Kidney glomerular epithelial cell (primary cell): ENCODE results near the gene DUSP22.

ENCODE experiments used
- DNase-seq: peaks from one replicate; lab custom pipeline; 2025; lab: John Stamatoyannopoulos, UW

The DUSP22 gene

GRCh38 chr6:309947-310346, 17.7 kb downstream of the DUSP22 start:
- no peak for DNase-seq

DNA sequence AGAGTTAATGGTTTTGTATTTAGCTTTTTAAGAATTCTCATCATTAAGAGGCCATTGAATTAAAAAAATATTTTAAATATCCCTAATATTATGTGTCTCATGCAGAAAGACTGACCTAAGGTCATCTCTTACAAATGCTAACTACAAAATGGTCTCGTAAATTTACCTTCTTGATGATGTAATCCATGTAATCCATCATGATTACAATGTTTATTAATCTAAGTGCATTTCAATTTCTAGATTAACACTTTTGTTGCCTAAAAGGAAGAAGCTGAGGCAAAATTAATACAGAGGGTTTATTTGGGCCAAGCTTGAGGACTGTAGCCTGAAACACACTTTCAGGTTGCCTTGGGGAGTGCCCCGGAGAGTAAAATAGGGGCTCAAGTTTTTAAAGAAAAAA, 18.4 kb downstream of the DUSP22 start:
- no peak for DNase-seq

DNA sequence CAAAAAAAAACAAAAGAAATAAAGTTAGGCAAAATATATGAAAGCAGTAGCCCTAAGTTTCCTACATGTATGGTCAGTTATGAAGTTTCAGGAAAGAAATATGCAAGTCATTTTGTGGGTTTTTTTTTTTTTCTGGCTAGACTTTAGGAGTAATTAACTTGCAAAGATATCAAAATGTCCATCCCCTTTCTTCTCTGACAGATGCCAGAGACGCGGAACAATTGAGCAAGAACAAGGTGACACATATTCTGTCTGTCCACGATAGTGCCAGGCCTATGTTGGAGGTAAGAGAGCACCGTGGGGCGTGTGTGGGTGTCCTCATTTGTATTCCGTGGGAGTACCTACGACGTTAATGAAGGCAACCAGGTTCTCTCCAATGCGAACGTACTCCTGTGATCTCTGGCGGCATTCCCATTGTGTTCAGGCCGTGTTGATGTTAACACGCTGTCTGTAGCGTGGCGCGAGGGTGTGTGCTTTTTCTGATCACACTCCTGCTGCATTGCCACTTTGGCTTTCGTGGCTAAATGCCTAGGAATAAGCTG, 19.5 kb downstream of the DUSP22 start:
- DNase-seq, result no peak

GRCh38 chr6:313087-313486, 20.8 kb downstream of the DUSP22 start:
- no peak for DNase-seq

DNA sequence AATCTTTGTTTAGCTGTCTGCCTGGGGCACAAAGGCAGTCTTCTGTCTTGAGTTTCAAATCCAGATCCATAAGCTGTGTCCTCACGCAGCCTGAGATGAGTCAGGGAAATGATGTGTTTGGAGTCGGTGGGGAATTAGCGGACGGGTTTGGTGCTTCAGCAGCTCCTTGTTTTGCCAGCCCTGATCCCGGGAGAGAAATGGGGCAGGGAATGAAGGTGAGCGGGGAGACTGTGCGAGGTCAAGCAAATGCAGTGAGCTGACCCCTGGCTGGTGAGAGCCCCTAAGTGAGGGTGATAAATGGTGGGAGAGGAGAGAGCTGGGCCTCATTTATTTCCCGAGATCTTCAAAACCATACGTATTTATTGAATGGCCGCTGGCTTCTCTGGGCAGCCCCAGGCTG, 21.6 kb downstream of the DUSP22 start:
- no peak for DNase-seq

GRCh38 chr6:314377-314776, 22.1 kb downstream of the DUSP22 start:
- no peak for DNase-seq

GRCh38 chr6:315226-315625, 22.9 kb downstream of the DUSP22 start:
- DNase-seq, result no peak

GRCh38 chr6:315921-316752, 23.9 kb downstream of the DUSP22 start:
- no peak for DNase-seq

GRCh38 chr6:316753-317038, 24.4 kb downstream of the DUSP22 start:
- DNase-seq, result no peak

GRCh38 chr6:317060-317447, 24.8 kb downstream of the DUSP22 start:
- no peak for DNase-seq

- no peak for DNase-seq
Observed at GRCh38 chr6:317448-318144, 25.3 kb downstream of the DUSP22 start.

DNA sequence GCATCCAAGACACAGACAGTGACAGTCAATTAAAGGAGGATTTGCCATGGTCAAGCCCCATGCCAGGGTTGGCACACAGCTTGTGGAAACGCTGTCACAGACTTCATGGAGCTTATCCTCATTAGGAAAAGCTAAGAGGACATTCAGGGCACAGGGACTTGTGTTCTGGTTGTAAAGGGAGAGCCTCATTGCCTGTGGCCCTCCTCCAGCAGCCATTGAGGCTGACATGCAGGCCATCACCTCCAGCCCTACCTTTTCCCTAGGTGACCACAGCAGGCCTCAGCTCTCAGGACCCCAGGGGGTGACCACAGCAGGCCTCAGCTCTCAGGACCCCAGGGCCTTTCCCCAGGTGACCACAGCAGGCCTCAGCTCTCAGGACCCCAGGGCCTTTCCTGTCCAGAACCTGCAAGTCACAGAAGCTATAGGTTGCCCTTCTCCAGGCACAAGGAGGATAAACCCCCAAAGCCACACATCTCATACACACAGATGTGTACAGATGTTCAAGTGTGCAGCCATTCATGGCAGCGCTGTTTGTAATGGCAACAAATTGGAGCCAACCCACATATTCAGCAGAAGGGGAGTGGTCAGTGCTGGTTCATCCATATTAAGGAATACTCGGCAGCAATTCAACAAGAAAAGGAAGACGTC, 26.1 kb downstream of the DUSP22 start:
- DNase-seq, result no peak

DNA sequence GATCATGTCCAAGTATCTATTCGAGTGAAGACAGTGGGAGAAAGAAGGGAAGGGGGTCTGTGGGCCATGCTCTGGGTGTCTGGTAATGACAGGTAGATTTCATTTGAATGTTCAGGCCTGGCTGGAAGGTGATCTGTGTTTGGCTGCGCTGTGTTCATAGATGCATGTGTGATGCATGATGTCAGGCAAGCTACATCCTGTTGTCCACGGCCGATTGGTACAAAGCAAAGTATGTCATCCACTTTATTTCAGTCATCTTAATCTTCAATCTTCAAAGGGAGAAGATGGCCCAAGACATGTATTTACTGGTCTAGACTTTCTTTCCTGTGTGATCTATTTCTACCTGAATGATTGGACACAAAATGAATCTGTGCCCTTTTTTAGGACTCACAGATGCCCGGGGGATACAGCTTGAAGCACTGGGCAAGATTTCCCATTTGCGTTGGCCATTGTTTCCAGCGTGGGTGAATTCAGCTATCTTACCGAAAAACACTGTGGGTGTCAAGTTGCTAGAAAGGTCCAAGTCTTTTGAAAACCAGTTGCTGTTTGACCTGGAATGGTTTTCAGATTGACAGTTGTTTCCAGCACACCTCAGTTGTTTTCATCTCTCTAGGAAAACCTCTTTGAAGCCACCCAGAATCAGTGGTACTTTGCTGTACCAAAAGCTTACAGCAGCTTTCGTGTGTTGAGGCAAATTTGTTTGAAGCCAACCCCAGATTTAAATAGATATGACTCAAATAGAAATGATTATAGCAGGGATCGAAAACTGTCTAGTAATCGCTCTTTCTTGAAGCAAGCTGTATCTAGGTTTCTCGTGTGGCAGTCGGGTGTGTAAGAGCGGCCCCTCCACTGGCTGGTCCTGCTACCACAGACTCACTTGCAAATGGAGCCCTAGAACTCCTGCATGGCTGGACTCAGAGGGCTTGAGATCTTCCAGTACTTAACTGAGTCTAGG, 27.2 kb downstream of the DUSP22 start:
- DNase-seq, result no peak

DNA sequence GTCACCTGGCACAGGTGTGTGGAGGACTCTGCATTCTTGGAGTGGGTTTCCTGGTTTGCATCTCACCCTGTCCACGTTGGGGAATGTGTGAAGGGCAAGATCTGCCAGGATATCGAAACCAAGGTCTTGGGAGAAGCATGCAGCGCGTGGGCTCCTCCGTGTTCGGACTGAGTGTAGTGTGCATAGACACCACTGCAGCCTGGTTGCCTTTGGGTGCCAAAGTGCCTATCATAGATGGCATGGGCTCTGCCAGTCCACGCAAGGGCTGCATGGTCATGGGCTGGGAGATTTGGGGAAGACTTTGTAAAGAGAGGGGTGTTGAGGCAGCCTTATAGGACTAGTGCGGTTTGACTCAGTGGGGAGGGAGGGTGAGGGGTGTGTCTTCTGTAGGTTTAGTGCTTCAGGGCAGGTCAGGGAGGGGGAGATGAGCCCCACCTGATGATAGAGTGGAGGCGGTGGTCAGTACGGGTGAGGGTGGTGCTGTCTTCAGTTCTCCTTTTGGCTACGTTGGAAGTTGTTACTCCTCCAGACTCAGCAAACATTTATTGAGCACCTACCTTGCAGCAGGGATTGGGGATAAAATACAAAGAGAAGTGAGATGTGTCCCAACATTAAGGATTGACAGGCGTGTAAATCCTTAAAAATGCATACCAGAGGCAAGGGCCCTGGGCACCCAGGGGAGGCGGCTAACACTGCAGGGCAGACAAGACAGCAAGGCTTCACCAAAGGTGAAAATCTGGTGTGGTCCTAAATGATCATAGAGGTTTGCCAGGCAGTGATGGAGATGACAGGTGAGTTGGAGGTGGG, 28.3 kb downstream of the DUSP22 start:
- DNase-seq, result no peak

DNA sequence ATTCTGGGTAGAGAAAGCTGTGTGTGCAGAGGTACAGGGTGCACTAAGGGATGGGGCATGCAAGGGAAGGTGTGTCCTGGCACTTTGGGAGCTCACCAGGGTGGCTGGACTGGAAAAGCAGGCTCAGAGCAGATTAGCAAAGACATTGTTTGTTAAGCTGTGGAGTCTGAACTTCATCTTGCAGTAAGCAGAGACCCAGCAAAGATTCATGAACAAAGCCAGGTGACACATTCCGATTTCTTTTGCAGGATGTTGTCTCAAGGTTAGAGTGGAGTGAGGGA, 28.8 kb downstream of the DUSP22 start:
- no peak for DNase-seq

DNA sequence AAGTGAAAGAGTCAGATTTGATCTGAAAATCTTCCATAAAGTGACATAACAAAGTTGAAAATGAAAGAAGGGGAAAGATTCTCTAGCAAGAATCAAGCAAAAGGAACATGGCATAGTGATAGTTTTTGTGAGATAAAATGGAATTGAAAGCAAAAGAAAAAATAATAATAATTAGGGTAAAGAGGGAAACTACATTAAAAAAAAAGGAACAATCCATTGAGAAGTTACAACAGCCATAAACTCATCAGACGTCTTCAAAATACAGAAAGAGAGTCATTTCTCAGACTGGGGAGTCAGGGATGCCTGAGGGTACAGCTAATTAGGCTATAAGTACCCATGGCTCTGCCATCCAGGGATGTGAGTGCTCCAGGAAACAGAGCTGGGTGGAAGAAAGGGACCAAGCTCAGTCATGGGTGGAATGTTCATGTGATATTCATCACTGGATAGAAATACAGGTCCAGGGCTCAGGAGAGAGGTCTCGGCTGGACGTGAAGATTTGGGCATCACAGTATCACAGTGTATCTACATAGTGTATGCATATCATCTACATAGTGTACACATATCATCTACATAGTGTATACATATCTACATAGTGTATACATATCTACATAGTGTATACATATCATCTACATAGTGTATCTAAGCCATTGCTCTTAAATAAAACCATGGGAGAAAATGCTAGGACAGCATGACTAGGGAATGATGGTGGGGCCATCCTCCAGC, 29.4 kb downstream of the DUSP22 start:
- DNase-seq, result no peak

GRCh38 chr6:322259-322930, 30.1 kb downstream of the DUSP22 start:
- DNase-seq, result no peak

DNA sequence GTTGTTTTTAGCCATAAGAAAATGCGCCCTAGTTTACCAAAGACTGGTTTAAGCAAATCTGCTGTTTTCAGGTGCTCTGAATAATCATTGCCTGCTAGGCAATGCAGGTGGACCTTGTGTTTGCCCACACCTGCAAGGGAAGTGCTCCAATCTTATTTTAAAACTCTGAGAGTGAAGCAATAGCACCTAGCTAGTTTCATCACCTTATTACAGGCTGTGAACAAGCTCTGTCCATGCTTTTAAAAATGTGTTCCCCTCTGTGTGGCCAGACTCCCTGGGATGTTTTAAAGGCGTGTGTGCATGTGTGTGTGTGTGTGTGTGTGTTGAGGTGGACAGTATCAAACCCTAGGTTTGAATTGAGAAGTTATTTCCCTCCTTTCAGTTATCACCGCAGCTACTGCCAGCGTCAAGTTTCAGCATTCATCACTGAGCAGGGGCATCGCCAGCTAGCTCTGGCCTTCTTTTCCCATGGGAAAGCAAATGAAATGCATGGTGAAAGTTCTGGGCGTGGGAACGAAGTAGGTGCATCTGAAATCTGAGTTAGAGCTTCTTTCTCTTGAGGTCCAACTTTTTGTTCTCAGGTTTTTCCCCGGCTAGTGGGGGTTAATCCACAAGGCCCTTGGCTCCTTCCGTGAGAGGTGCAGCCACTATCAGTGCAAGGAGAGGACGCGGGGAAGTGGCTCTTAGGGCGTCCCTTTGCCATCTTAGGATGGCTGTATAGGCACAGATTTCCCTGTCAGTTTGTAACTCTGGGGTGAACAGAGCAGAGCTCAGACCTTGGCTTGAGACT, 30.8 kb downstream of the DUSP22 start:
- no peak for DNase-seq

DNA sequence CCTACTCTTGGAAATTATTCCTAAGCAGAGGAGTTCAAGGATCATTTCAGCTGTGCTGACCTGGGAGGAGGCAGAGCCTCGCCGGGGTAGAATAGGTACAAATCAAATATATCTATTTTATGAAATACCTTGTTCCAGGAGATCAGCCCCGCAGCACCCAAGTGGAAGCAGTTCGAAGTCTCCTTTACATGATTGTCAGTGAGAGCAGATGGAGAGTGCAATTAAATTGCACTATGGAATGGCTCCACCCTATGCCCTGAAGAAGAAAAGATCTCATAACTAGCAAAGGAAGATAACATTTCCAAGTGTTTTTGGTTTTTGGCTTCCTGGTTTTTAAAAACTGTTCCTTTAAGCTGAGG, 31.4 kb downstream of the DUSP22 start:
- no peak for DNase-seq
